Activated T-cell treated with anti-CD3 and anti-CD28 coated beads for 1 hour (primary cell): ENCODE measurements around the gene ZNF792.
"Not testable (repeated sequence)": the region's sequence is repeated elsewhere in the genome, so short reads cannot be mapped to it uniquely, and the experiment has no call there.

Experiments used
- DNase-seq: peaks from one replicate; pipeline ENCODE4 v3.0.0-alpha.2; 2020; ENCODE audit warnings: low read depth

ZNF792 gene

GRCh38 chr19:34998777-34999497 is 34.9 kb upstream of the ZNF792 start:
- DNase-seq: no peak

GRCh38 chr19:34998224-34998623 is 34.2 kb upstream of the ZNF792 start:
- not testable (repeated sequence) for DNase-seq

DNA sequence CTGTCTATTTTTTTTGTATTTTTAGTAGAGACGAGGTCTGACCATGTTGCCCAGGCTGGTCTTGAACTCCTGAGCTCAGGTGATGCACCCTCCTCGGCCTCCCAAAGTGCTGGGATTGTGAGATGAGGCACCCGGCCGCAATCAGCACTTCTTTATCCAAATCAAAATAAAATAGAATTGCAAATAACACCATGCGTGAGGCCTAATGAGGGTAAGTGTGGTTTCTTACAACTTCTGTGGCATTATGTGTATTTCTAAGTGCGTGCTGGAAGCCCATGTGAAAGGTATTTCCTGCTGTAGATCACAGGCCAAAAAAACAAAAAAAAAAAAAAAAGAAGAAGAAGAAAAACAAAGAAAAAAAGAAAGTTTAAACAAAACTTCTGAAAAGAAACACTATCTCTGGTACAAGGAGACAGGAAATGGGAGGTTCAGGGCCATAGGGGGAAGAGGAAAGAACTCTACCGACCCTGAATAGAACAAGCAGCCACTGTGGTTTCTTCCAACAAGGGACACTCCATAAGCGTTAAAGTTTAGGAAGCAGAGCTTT is 33.1 kb upstream of the ZNF792 start:
- no peak for DNase-seq

DNA sequence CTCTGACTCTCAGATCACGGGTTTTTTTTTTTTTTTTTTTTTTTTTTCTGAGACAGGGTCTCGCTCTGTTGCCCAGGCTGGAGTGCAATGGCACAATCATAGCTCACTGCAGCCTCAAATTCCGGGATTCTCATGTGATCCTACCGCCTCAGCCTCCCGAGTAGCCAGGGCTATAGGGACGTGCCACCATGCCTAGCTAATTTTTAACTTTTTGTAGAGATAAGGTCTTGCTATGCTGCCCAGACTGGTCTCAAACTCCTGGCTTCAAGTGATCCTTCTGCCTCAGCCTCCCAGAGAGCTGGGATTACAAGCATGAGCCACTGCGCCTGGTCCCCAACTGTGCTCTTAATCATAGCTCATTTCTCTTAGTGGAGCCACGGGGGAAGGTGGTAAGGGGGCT is 31.5 kb upstream of the ZNF792 start:
- no peak for DNase-seq

DNA sequence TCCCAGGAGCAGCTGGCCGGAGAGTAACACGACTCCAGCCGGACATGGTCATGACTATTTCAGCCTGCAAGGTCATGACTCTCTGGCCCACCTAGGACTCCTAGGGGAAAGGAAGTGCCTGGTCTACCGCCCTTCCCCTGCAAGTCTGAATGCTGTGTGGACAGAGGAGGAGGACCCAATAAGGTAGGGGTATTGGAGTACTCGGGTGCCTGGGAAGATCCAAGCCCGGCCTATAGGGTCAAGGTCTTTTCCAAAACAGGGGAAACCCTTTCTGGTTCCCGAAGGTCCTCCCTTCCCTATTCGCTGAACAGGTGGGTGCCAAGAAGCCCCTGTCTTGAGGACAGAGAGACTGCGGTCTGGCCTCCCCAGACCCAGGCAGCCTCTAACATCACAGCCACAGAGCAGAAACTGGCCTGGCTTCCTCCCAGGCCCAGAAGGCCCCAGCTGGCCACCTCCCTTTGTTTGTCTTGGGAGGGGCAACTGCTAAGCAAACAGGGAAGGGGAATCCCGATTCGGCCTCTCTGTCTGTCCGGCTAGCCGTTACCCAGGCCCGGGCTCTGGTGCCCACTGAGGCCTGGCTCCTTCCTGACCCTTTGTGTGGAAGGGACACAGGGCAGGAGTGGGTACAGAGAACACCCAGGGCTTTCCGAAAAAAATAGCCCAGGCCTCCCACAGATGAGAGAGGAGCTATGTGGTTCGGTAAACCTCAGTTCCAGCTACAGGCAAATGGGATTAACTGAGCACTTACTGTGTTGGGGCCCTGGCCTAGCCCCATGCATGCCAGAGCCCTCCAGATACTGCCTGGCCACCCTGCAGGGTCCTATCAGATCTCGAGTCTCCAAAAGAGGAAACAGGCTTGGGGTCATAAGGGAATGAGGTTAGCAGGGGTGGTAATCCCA is 30.9 kb upstream of the ZNF792 start:
- DNase-seq: no peak

DNA sequence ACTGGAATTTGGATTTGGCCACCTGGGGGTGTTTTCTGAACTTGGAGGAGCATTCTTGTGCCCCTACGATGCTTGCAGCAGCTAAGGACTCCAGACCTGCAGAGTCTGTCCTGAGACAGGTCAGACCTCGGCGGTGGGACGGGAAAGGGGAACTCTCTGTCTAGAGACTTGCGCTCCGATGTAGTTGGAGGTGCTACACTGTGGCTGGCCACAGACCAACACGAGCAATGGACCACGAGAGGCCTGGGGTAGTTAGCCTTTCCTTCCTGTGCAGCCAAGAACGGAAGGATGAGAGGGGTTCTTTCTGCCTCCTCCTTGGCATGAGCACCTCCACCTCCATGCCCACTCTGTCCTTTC is 30.2 kb upstream of the ZNF792 start:
- DNase-seq: no peak

DNA sequence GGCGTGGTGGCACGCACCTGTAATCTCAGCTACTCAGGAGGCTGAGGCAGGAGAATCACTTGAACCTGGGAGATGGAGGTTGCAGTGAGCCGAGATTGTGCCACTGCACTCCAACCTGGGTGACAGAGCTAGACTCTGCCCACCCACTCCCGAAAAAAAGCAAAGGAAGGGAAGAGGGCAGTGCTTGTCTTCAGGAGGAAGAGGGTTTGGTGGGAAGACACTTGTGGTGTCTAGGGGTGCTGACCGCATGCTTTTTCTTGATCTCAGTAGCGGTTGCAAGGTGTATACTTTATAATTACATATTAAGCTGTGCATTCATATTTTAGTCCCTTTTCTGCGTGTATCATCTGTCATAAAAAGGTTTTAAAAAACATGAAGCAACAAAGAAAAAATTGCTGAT is 28.6 kb upstream of the ZNF792 start:
- not testable (repeated sequence) for DNase-seq

- no peak for DNase-seq
Observed at GRCh38 chr19:34991542-34992333, 27.7 kb upstream of the ZNF792 start.

- no peak for DNase-seq
Observed at GRCh38 chr19:34990578-34991192, 26.7 kb upstream of the ZNF792 start.

DNA sequence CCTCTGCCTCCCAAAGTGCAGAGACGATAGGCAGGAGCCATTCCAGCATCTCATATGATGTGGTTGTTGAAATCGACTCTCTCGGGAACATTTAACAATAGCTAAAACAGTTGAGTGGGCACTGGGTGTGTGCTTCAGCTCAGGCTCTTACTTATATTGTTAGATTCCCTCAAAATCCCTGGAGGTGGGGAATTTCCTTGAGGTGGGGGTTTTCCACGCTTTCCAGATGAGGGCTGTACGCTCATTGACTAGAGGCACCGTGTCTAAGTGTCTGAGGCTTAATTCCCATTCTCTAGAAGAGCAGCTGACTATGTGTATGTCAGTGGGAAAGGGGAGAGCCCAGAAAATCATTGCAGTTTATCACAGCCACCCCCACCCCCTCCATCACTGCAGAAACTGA is 25.3 kb upstream of the ZNF792 start:
- no peak for DNase-seq

DNA sequence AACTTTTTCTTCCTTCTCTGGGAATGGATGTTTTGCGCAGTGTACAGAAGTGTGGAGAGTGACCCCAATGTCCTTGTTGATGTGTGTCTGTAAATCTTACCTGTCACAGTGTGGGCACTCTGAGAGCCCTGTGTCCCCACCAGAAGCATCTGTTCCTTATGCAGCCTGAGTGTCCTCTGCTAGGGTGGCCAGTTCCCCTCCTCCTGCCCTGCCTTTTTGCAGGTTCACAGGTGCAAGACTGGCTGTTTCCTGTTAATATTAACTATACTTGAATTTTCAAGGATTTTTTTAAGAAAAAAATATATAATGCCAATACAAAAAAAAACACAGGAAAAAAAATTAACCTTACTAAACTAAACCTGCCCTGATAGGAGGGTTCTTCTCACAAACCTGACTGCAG is 24.1 kb upstream of the ZNF792 start:
- no peak for DNase-seq

DNA sequence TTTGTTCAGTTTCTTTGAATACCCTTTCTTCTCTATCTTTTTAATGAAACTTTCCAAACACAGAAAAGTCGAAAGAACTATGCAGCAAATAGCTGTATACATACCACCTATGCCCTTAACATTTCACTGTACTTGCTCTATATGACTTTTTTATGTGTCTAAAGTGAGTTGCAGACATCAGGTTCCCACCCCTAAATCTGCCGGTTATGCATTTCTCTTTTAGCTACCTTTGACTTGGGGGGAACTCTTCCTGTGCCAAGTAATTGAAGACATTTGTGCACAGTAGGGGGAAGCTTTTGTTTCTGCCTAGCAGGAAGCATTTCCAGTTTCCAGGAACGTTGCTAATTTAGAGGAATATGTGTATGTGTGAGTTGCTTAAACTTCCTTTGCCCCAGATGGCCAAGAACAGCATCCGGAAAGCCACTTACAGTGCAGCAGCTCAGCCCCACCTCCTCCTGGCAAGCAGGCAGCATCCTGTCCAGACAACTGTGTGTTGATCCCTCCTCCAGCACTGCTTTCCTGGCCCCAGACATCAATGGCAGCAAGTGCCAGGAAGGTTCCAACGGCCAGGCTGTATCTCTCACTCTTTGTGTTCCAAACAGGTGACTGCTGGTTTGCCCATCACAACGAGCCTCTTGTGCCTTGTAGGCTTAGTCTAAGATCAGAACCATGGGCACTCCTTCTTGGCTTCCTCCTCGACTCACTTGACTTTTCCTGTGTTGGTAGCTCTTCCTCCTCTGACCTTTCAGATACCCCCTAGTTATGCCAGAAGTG is 21.4 kb upstream of the ZNF792 start:
- no peak for DNase-seq

DNA sequence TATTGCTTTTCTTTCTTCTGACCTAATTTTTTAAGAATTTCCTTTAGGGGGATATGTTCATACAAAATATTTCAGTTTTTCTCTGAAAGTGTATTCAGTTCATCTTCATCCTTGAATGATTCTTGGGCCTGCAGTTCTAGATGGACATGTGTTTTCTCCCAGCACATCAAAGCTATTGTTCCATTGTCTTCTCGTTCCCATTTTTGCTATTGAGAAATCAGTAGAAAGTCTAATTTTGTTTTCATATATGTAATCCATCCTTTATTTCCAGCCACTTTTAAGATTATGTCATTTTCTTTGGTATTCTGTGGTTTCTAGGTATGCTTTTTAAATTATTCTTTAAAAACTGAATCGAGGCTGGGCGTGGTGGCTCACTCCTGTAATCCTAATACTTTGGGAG is 20.3 kb upstream of the ZNF792 start:
- DNase-seq: no peak

DNA sequence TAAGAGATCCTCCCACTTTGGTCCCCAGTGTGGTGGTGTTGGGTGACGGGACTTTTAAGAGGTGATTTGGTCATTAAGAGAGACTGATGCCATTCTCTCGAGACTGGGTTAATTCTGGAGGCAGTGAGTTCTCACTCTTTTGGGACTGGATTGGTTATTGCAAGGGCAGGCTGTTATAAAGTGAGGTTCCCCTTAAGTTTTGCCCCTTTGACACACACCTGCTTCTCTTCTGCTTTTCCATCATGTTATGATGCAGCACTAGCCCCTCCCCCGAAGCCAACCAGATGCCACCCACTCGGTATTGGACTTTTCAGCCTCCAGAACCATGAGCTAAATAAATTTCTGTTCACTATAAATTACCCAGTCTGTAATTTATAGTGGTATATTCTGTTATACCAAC is 19.8 kb upstream of the ZNF792 start:
- DNase-seq: no peak

DNA sequence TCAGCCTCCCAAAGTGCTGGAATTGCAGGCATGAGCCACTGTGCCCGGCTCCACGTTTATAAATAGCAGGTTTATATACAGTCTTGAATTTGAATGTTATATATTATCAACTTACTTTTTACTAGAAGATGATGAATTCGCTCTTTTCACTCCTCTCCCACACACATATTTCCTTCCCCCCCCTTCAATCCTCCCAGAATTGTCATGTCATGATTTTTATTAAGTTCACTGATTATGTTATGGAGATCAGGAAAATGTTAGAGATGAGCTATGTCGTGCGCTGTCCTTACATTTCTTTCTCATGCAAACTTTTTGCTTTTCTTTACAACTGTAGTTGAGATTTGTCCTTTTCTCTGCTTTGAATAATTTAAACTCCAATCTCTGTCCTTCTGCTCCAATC is 18.2 kb upstream of the ZNF792 start:
- no peak for DNase-seq

- DNase-seq: no peak
Observed at GRCh38 chr19:34979819-34980640, 16.0 kb upstream of the ZNF792 start.

- no peak for DNase-seq
Observed at GRCh38 chr19:34976611-34977010, 12.6 kb upstream of the ZNF792 start.

DNA sequence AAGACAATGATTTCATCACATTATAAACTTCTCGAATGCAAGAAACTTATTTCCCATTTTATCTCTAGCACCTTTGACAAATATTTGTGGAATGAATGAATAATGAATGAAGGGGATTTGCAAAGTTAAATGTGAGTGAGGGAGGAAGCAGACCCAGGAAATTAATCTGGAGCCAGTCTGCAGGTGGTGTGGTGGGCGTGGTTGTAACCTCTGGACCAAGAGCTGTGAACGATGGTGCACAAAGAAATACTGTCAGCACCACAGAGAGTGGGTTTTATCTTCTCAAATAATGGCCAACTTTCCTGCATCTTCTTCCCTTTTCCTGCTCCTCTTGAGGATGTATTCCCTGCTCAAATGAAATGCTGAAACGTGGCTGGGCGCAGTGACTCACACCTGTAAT is 11.0 kb upstream of the ZNF792 start:
- no peak for DNase-seq

GRCh38 chr19:34974646-34975045 is 10.6 kb upstream of the ZNF792 start:
- no peak for DNase-seq

- DNase-seq: no peak
Observed at GRCh38 chr19:34972163-34972705, 8.2 kb upstream of the ZNF792 start.
